K562 (cell line): ENCODE data around the gene ZNF358. TPM values are rescaled to one million over a fixed set of nuclear protein-coding genes. Genes with fewer than 3 reads are reported as not detected.

Experiments
- ARID2 ChIP-seq: fragments of 450-650 bp; IDR thresholded peaks from 2 replicates; pipeline ENCODE4 v1.6.1; 2017; ENCODE audit warnings: antibody characterized with exemption, mild to moderate bottlenecking
- CREB1 ChIP-seq, 2 experiments: sonication (generic) in 1 of 2; formaldehyde crosslinking in 1 of 2; IDR thresholded peaks; 2 replicates each; pipeline versions ENCODE4 v1.6.1 to v1.8.0; 2012 to 2022; ENCODE audit warnings: inconsistent platforms in 1 of 2, mild to moderate bottlenecking in 1 of 2, missing genetic modification reagents in 1 of 2, moderate library complexity in 1 of 2
- ESRRA ChIP-seq: fragments of 450-650 bp; IDR thresholded peaks from 2 replicates; pipeline ENCODE4 v1.6.1; 2014; ENCODE audit warnings: low read depth, mild to moderate bottlenecking, moderate library complexity, borderline replicate concordance
- HMGN3 ChIP-seq: IDR thresholded peaks from 2 replicates; pipeline ENCODE4 v1.6.1; 2011; ENCODE audit warnings: borderline replicate concordance, low read depth, mild to moderate bottlenecking, mixed read lengths, low read length; ENCODE audit not compliant: insufficient read length; ENCODE audit errors: extremely low read depth
- MTF1 ChIP-seq: fragments of 250-450 bp; sonication (Bioruptor Pico); IDR thresholded peaks from 2 replicates; pipeline ENCODE4 v1.9.0; 2021; ENCODE audit warnings: moderate library complexity, mild to moderate bottlenecking, inconsistent platforms, borderline replicate concordance
- MYC ChIP-seq, 2 experiments: fragments of 250-450 bp in 1 of 2; sonication (Bioruptor Pico) in 1 of 2; IDR thresholded peaks; 2 replicates each; pipeline versions ENCODE4 v1.5.1 to v1.6.1; 2012 to 2021; ENCODE audit warnings: low read depth in 2 of 2, borderline replicate concordance in 1 of 2, improper control_type of control experiment in 1 of 2, low read length in 1 of 2, mild to moderate bottlenecking in 1 of 2, moderate library complexity in 1 of 2
- RBM17 ChIP-seq: fragments of 200-400 bp; formaldehyde crosslinking; IDR thresholded peaks from 2 replicates; pipeline ENCODE4 v1.6.1; 2017; ENCODE audit warnings: low read depth, mild to moderate bottlenecking, low read length, borderline replicate concordance
- SP1 ChIP-seq: sonication (generic); formaldehyde crosslinking; IDR thresholded peaks from 2 replicates; pipeline ENCODE4 v1.8.1; 2022; ENCODE audit warnings: mild to moderate bottlenecking, missing genetic modification reagents
- ZBED1 ChIP-seq: IDR thresholded peaks from 2 replicates; pipeline ENCODE4 v1.6.1; 2014
- ZBTB2 ChIP-seq: fragments of 450-650 bp; IDR thresholded peaks from 2 replicates; pipeline ENCODE4 v1.6.1; 2016; ENCODE audit warnings: antibody characterized with exemption
- ZNF551 ChIP-seq: fragments of 250-450 bp; sonication (Bioruptor Pico); IDR thresholded peaks from 2 replicates; pipeline ENCODE4 v1.5.0; 2021; ENCODE audit warnings: mild to moderate bottlenecking, moderate library complexity
- ZNF57 ChIP-seq: fragments of 450-650 bp; formaldehyde crosslinking; IDR thresholded peaks from 2 replicates; pipeline ENCODE4 v1.4.0; 2020; ENCODE audit warnings: mild to moderate bottlenecking, moderate library complexity
- polyA plus RNA-seq, 8 experiments: library from polyadenylated mRNA; depleted of rRNA in 4 of 8; stranded (reverse) in 5 of 8; unstranded in 3 of 8; fragments of >200 nt; fragmentation: Nextera tagmentation in 2 of 8; fragmentation: Illumina TruSeq in 1 of 8; extraction: Ambion mirVana in 2 of 8; extraction: Trizol in 1 of 8; gene quantifications; 2 replicates each; pipeline versions ENCODE4 v1.2.1 to v1.2.3, GENCODE V29; 2011 to 2014; ENCODE audit warnings: inconsistent platforms in 1 of 8, missing spikeins in 1 of 8
- total RNA-seq, 7 experiments: library from RNA; depleted of rRNA in 6 of 7; stranded (reverse); fragments of >200 nt in 6 of 7; fragmentation: Illumina TruSeq in 2 of 7; extraction: Trizol in 2 of 7; gene quantifications; 2 replicates each; pipeline versions ENCODE4 v1.2.1 to v1.2.3, GENCODE V29; 2011 to 2021; ENCODE audit warnings: low replicate concordance in 1 of 7
- TF ChIP-seq, protein P1 (sequence below): fragments of 450-650 bp; formaldehyde crosslinking; IDR thresholded peaks from 2 replicates; pipeline ENCODE4 v1.4.0; 2022; ENCODE audit warnings: missing genetic modification characterization
- TF ChIP-seq, protein P2 (sequence below): fragments of 200-600 bp; sonication (generic); IDR thresholded peaks from one replicate; pipeline ENCODE4 v1.6.1; 2012; ENCODE audit warnings: mild to moderate bottlenecking, low read depth, low read length, inconsistent platforms

ZNF358 gene
- total and polyA plus RNA-seq, 9 of the 15 experiments (the other 6 are each of a cell fraction or from before 2014, with no cell fraction given), result 0.04 to 17.2 (median 4.9) TPM

DNA sequence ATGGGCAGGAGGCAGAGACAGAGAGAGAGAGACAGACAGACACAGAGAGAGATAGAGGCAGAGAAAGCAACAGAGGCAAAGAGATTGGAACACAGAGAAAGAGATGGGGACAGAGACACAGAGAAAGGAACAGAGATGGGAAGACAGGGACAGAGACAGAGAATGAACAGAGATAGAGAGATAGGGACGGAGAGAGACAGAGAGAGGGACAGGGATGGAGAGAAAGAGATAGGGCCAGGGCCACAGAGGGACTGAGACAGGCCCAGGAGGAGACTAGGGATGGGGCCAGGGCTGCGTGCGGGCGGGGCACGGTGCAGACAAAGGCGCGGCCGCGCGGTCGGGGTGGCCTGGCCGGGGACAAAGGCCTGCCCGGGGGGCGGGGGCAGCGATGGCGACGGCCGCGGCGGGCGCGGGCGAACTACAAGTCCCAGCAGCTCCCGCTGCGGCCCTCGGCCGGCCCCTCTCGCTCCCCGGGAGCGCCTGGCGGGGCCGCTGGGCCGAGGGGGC is at the start of gene ZNF358 (continued):
- TF ChIP-seq MYC (IDR thresholded peaks at IDR 0.05; ENCODE audit: low read depth, low read length), result peak; percentile 50; the same call in 1 of the 2 replicates
- no peak for TF ChIP-seq MYC (CRISPR knock-in tag; IDR thresholded peaks at IDR 0.05; ENCODE audit: borderline replicate concordance, low read depth)
- TF ChIP-seq, protein P1, sequence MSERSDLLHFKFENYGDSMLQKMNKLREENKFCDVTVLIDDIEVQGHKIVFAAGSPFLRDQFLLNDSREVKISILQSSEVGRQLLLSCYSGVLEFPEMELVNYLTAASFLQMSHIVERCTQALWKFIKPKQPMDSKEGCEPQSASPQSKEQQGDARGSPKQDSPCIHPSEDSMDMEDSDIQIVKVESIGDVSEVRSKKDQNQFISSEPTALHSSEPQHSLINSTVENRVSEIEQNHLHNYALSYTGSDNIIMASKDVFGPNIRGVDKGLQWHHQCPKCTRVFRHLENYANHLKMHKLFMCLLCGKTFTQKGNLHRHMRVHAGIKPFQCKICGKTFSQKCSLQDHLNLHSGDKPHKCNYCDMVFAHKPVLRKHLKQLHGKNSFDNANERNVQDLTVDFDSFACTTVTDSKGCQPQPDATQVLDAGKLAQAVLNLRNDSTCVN (CRISPR knock-in tag), result peak; percentile 94
- no peak for TF ChIP-seq RBM17
- TF ChIP-seq SP1 (CRISPR knock-in tag), result no peak
- TF ChIP-seq ESRRA, result no peak
- TF ChIP-seq CREB1 (IDR thresholded peaks at IDR 0.05), result no peak
- no peak for TF ChIP-seq CREB1 (CRISPR knock-in tag; IDR thresholded peaks at IDR 0.05)
- no peak for TF ChIP-seq ZNF551 (CRISPR knock-in tag)
- TF ChIP-seq ZNF57 (CRISPR knock-in tag), result no peak
- TF ChIP-seq ZBED1, result no peak
- TF ChIP-seq HMGN3, result peak; percentile 59
- TF ChIP-seq MTF1 (CRISPR knock-in tag), result no peak
- TF ChIP-seq, protein P2, sequence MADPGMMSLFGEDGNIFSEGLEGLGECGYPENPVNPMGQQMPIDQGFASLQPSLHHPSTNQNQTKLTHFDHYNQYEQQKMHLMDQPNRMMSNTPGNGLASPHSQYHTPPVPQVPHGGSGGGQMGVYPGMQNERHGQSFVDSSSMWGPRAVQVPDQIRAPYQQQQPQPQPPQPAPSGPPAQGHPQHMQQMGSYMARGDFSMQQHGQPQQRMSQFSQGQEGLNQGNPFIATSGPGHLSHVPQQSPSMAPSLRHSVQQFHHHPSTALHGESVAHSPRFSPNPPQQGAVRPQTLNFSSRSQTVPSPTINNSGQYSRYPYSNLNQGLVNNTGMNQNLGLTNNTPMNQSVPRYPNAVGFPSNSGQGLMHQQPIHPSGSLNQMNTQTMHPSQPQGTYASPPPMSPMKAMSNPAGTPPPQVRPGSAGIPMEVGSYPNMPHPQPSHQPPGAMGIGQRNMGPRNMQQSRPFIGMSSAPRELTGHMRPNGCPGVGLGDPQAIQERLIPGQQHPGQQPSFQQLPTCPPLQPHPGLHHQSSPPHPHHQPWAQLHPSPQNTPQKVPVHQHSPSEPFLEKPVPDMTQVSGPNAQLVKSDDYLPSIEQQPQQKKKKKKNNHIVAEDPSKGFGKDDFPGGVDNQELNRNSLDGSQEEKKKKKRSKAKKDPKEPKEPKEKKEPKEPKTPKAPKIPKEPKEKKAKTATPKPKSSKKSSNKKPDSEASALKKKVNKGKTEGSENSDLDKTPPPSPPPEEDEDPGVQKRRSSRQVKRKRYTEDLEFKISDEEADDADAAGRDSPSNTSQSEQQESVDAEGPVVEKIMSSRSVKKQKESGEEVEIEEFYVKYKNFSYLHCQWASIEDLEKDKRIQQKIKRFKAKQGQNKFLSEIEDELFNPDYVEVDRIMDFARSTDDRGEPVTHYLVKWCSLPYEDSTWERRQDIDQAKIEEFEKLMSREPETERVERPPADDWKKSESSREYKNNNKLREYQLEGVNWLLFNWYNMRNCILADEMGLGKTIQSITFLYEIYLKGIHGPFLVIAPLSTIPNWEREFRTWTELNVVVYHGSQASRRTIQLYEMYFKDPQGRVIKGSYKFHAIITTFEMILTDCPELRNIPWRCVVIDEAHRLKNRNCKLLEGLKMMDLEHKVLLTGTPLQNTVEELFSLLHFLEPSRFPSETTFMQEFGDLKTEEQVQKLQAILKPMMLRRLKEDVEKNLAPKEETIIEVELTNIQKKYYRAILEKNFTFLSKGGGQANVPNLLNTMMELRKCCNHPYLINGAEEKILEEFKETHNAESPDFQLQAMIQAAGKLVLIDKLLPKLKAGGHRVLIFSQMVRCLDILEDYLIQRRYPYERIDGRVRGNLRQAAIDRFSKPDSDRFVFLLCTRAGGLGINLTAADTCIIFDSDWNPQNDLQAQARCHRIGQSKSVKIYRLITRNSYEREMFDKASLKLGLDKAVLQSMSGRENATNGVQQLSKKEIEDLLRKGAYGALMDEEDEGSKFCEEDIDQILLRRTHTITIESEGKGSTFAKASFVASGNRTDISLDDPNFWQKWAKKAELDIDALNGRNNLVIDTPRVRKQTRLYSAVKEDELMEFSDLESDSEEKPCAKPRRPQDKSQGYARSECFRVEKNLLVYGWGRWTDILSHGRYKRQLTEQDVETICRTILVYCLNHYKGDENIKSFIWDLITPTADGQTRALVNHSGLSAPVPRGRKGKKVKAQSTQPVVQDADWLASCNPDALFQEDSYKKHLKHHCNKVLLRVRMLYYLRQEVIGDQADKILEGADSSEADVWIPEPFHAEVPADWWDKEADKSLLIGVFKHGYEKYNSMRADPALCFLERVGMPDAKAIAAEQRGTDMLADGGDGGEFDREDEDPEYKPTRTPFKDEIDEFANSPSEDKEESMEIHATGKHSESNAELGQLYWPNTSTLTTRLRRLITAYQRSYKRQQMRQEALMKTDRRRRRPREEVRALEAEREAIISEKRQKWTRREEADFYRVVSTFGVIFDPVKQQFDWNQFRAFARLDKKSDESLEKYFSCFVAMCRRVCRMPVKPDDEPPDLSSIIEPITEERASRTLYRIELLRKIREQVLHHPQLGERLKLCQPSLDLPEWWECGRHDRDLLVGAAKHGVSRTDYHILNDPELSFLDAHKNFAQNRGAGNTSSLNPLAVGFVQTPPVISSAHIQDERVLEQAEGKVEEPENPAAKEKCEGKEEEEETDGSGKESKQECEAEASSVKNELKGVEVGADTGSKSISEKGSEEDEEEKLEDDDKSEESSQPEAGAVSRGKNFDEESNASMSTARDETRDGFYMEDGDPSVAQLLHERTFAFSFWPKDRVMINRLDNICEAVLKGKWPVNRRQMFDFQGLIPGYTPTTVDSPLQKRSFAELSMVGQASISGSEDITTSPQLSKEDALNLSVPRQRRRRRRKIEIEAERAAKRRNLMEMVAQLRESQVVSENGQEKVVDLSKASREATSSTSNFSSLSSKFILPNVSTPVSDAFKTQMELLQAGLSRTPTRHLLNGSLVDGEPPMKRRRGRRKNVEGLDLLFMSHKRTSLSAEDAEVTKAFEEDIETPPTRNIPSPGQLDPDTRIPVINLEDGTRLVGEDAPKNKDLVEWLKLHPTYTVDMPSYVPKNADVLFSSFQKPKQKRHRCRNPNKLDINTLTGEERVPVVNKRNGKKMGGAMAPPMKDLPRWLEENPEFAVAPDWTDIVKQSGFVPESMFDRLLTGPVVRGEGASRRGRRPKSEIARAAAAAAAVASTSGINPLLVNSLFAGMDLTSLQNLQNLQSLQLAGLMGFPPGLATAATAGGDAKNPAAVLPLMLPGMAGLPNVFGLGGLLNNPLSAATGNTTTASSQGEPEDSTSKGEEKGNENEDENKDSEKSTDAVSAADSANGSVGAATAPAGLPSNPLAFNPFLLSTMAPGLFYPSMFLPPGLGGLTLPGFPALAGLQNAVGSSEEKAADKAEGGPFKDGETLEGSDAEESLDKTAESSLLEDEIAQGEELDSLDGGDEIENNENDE, result no peak
- TF ChIP-seq ZBTB2, result no peak
- no peak for TF ChIP-seq ARID2
